ENCODE results near the gene ZPBP2. TPM values are rescaled to one million over a fixed set of nuclear protein-coding genes. Genes with fewer than 3 reads are reported as not detected.

Gene ZPBP2
- total RNA-seq, 1 experiment from 2014 or later = not detected

GRCh38 chr17:39924691-39925055 lies 56.7 kb downstream of the ZPBP2 start:
- no peak overlapping the region for H2AFZ ChIP-seq (ENCODE audit: low read length)
- no peak overlapping the region for H2BK20ac ChIP-seq (ENCODE audit: low read depth, low read length, poor library complexity, severe bottlenecking)
- peaks cover 34 to 39% of the 10 kb centered on the region in 2 experiments for H3K4me1 Mint-ChIP-seq
- H3K36me3 Mint-ChIP-seq (ENCODE audit: insufficient read depth in 1 of 3, low read depth in 3 of 3) = peaks cover 17 to 34% (median 32%) of the 10 kb centered on the region in 3 experiments
- H3K4me3 Mint-ChIP-seq = peak overlapping the region in 1 of 2 experiments; percentile 44; a peak in 1 of 5 replicates
- H3K56ac ChIP-seq (ENCODE audit: insufficient read length, low read depth, low read length) = no peak overlapping the region
- H4K5ac ChIP-seq (ENCODE audit: insufficient read length, low read depth, low read length) = no peak overlapping the region
- no peak overlapping the region for H2BK5ac ChIP-seq (ENCODE audit: insufficient read length, low read length)
- H3K27ac Mint-ChIP-seq = peak overlapping the region in 2 of 3 experiments; percentile 73 to 95; a peak in 4 of 7 replicates
- H3K9me3 ChIP-seq (ENCODE audit: control insufficient read depth, low read depth, low read length) = no peaks in the 10 kb centered on the region
- no CpG with 5 or more reads among the region's 3 CpGs for WGBS (ENCODE audit: extremely low coverage, insufficient read length, low lambda C conversion rate)
- no peak overlapping the region for H3K9ac ChIP-seq (ENCODE audit: extremely low read depth, insufficient read length, low read length)
- no peak overlapping the region for H3K4ac ChIP-seq (ENCODE audit: low read depth, low read length)
- H4K20me1 ChIP-seq (ENCODE audit: control insufficient read depth, insufficient read depth, insufficient read length) = no peaks in the 10 kb centered on the region
- H3K27me3 ChIP-seq (ENCODE audit: insufficient read depth, low read length) = no peaks in the 10 kb centered on the region
- TF ChIP-seq, protein P1, sequence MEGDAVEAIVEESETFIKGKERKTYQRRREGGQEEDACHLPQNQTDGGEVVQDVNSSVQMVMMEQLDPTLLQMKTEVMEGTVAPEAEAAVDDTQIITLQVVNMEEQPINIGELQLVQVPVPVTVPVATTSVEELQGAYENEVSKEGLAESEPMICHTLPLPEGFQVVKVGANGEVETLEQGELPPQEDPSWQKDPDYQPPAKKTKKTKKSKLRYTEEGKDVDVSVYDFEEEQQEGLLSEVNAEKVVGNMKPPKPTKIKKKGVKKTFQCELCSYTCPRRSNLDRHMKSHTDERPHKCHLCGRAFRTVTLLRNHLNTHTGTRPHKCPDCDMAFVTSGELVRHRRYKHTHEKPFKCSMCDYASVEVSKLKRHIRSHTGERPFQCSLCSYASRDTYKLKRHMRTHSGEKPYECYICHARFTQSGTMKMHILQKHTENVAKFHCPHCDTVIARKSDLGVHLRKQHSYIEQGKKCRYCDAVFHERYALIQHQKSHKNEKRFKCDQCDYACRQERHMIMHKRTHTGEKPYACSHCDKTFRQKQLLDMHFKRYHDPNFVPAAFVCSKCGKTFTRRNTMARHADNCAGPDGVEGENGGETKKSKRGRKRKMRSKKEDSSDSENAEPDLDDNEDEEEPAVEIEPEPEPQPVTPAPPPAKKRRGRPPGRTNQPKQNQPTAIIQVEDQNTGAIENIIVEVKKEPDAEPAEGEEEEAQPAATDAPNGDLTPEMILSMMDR (conservative IDR thresholded peaks at IDR 0.05) = no peak
- H3K23me2 ChIP-seq (ENCODE audit: insufficient read length, low read depth, low read length, poor library complexity, severe bottlenecking) = peaks cover 15% of the 10 kb centered on the region
- no peak overlapping the region for H2BK12ac ChIP-seq (ENCODE audit: insufficient read length, low read depth, low read length)
- no peak overlapping the region for H2BK120ac ChIP-seq (ENCODE audit: low read depth, low read length, poor library complexity, severe bottlenecking)
- no peak overlapping the region for H3K4me2 ChIP-seq (ENCODE audit: insufficient read depth, insufficient read length, low read length)
- H3K23ac ChIP-seq (ENCODE audit: insufficient read length, low read depth, low read length) = no peak overlapping the region
- no peaks in the 10 kb centered on the region; a peak in 1 of 5 replicates for H3K9me3 Mint-ChIP-seq
- H4K8ac ChIP-seq (replicated peaks; ENCODE audit: insufficient read length, low read depth, low read length) = no peak overlapping the region
- H3K79me1 ChIP-seq (ENCODE audit: insufficient read depth, low read depth, low read length, poor library complexity, severe bottlenecking) = peaks cover 13% of the 10 kb centered on the region
- no peak overlapping the region for H3K27ac ChIP-seq (ENCODE audit: insufficient read length, low read depth, low read length)
- H4K91ac ChIP-seq (ENCODE audit: insufficient read length, low read depth, low read length) = no peak overlapping the region
- H3K14ac ChIP-seq (ENCODE audit: insufficient read depth, low read length) = no peak overlapping the region
- peaks cover 13% of the 10 kb centered on the region; the same call in 1 of the 2 replicates for H3K79me2 ChIP-seq (ENCODE audit: insufficient read depth, low read length)
- peaks cover 5% of the 10 kb centered on the region; the same call in 1 of the 2 replicates for H3K4me1 ChIP-seq (ENCODE audit: insufficient read depth, low read length)
- H3K18ac ChIP-seq (ENCODE audit: insufficient read length, low read depth, low read length) = no peak overlapping the region
- H3T11ph ChIP-seq (ENCODE audit: low read length) = no peak overlapping the region
- no peak for DNase-seq
- no peaks in the 10 kb centered on the region for H3K27me3 Mint-ChIP-seq (ENCODE audit: low read depth)
- no peak overlapping the region for H2BK15ac ChIP-seq (ENCODE audit: low read depth, low read length)
- H2AK5ac ChIP-seq (ENCODE audit: insufficient read length, low read length) = no peak overlapping the region

All from H9 (cell line).